HG03103 (cell line): ENCODE measurements around the gene ACSF3.

Source experiments
- ATAC-seq: cut with Tn5 transposase; IDR thresholded peaks from one replicate; pipeline ENCODE4 v1.9.1; 2021; ENCODE audit warnings: low read depth; ENCODE audit not compliant: unreplicated experiment

ACSF3 gene

GRCh38 chr16:89120921-89121351, 27.3 kb downstream of the ACSF3 start:
- ATAC-seq: no peak

DNA sequence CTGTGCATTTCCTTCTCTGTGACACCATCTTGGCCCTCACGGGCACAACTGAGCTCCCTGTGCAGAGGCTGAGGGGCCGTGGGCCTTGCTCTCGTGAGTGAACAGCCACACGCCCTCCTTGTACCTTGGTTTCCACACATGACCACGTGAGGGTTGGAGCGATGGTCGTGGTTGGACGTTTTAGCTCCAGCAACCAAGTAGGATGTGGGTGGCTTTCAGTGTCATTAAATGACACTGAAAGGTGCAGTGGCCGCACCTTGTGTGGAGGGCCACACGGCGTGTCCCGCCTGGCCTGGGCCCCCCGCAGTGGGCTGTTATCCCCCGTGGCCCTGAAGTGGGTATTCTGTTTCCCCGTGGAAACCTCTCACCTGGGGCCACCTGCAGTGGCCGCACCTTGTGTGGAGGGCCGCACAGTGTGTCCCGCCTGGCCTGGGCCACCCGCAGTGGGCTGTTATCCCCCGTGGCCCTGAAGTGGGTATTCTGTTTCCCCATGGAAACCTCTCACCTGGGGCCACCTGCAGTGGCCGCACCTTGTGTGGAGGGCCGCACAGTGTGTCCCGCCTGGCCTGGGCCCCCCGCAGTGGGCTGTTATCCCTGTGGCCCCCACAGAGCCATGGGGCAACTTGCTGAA, 28.2 kb downstream of the ACSF3 start:
- no peak for ATAC-seq

GRCh38 chr16:89122322-89122851, 28.7 kb downstream of the ACSF3 start:
- no peak for ATAC-seq

DNA sequence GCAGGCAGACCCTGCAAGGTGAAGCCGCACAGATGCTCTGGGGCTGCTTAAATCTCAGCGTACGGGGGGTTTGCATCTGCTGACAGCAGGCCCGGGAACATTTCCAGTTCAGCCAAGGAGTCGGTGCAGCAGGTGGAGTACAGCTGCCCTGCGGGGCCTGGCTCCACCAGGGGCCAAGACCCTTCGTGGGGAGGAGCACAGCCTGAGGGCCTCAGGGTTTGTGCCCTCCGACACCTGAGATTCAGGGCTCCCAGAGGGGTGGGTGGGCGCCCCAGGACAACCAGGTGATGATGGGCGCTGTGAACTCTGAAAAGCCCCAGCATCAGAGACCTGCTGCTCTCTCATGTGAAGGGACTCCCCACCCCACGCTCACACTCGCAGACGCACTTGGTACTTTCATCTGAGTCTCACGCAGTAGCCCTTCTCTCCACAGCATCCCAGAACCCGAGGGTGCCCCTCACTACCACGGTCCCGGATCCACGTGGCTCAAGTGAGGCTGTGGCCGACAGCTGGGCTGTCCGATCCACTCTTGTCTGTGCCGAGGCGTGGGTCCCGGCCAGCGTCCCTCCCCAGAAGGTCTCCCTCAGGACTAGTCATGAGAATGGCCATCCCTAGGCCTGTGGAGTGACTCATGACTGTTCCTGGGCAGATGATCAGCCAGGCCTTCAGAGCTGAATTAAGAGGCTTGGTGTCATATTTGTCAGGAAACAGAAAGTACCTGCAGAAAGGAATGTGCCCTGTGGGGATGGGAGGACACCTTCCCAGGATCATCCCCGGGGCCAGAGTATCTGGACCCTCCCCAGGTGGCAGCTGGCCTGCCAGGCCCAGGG, 29.6 kb downstream of the ACSF3 start:
- no peak for ATAC-seq

DNA sequence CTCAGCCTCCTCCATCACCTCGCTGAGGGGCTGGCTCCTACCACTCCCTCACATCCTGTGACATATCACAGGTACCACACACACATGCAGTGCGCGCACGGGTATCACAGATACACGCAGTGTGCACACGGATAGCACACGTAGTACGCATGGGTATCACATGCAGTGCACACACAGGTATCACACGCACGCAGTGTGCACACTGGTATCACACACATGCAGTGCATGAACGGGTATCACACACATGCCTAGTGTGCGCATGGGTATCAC, 30.1 kb downstream of the ACSF3 start:
- ATAC-seq: no peak

GRCh38 chr16:89129378-89129777, 35.7 kb downstream of the ACSF3 start:
- no peak for ATAC-seq

DNA sequence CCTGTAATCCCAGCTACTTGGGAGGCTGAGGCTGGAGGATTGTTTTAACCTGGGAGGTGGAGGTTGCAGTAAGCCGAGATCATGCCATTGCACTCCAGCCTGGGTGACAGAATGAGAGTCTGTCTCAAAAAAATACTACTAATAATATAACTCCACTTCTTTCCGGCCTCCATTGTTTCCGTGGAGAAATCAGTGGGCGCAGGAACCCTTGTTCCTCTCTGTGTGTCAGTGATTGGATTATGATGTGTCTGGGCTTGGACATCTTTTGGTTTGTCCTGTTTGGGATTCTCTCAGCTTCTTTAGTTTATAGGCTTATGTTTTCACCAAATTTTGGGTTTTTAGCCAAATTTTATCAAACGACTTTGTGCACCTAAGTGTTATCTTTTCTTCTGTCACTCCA, 36.8 kb downstream of the ACSF3 start:
- no peak for ATAC-seq

DNA sequence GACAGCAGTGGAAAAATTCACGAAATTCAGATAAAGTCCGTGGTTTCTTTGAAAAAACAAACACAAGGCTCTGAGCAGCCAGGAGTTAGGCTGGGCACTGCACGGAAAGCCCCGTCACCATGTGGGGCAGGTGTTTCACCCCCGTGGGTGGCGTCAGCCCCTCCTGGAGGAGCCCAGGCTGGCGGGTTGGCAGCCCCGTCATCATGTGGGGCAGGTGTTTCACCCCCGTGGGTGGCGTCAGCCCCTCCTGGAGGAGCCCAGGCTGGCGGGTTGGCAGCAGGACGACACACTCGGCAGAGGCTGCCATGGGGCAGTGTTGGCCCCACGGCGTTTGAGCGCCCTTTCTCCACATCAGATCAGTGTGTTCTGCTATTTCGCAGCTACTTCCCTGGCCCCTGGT, 38.1 kb downstream of the ACSF3 start:
- no peak for ATAC-seq

DNA sequence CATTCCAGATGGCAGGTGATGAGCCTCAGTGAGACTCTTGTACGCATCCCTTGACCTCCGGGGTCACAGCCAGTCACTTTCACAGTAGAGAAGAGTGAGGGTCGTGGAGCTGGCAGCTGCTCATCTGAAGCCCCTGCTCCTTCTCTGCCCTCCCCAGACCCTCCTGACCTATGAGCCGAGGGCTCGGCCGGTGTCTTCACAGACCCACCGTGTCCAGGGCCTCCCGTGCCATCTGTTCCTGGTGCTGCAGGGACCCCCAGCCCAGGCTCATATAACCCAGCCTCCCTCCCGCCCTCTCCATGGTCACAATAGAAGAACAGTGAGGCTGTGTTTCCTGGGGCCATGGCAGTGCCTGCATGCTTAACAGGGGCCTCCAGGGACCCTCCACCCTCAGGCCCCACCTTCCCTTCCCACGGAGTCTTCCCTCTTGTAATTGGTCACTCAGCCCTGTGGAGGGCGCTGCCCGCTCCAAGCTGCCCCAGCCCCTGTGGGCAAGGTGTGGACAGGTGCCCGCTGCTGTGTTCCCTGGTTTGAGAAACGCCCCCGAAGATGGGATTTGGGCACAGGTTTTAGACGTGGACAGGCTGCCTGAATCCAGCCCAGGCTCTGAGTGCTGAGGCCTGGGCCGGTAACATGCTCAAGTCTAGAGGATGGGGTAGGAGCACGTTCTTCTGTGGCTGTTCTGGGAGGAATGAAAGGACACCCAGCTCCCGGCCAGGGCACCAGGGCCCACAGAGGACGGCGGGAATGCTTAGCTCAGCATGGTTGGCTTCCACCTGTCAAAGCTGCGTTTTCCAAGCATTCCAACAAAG, 38.7 kb downstream of the ACSF3 start:
- ATAC-seq: no peak

DNA sequence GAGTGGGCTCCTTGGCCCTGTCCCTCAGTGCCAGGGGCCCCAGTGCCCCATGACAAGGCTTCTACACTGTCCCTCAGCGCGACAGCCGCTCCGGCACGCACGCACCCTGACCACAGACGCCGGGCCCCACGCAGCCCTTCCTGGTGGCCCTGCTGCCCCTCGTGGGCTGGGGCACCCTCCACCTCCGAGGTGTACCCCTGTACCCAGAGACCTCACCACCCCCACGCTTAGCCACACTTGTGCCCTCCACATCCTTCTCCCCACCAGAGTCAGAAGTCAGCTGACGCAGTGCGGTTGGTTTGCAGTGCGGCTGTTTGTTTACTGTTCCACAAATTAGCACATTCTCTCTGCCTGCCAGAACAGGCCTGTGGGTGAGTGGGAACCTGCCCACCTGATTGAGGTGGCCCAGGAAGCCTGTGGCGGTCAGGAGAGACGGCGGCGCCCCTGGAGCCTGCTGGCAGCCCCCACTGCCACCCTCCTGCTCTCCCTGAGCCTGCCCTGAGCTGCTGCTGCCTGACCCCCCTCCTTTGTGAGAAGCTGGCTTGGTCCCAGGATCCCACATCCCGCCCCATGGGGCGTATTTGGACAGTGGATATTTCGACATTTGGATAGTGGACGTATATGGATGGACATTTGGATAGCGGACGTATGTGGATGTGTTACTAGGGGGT, 39.9 kb downstream of the ACSF3 start:
- ATAC-seq: no peak

GRCh38 chr16:89134269-89134668, 40.6 kb downstream of the ACSF3 start:
- no peak for ATAC-seq

- ATAC-seq: no peak
Measured at GRCh38 chr16:89135166-89135565, 41.5 kb downstream of the ACSF3 start.

- no peak for ATAC-seq
Measured at GRCh38 chr16:89135971-89136765, 42.5 kb downstream of the ACSF3 start.

DNA sequence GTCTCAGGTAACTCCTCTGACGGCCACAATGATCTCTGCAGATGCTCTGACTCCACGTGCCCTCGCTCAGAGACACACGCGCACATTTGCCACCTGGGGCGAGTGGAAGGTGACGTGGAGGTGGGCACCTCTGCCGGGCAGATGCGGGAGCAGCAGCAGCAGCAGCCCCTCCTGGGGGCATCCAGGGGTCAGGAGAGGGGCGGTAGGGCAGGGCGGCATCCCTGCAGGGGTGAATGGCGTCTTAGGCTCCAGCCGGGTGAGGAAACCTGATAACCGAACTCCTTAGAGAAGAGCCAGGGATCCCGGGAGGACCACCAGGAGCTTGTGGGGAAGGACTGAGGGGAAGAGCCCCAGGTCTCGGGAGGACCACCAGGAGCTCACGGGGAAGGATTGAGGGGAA, 43.3 kb downstream of the ACSF3 start:
- no peak for ATAC-seq

DNA sequence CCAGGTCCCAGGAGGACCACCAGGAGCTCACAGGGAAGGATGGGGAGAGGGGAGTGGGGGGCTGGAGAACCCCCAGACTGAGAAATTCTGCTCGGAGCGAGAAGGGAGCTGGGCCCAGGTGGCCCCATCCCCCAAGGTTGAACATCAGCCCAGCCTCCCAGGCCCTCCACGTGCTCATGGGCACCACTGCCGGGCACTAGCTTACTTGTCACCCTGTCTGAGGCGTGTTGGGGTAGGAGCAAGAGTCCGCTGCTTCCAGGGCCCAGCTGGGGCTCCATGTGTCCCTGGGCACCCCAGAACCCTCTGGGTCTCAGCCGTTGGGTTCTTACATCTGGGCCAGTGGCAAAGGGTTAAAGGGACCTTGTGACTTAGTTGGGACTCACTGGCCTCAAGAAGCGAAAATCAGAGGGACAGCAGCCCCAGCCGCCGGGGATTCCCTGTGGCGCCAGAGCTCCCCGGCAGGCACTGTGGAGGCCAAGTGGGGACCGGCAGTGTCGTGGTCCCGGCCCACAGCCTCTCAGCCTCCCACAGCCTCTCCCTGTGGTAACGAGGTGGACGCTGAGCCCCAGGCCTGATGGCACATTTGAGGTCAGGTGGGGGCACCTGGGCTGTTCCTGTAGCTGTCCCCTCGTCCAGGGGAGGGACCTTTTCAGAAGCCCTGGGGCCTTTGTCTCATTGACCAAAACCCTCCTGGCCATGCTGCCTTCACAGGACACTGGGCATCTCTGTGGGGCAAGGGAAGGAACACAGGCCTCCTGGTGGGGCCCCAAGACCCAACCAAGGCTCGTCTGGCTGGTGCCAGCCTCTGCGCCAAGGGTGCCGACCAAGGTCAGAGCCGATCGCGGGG, 44.2 kb downstream of the ACSF3 start:
- ATAC-seq: no peak

- no peak for ATAC-seq
Measured at GRCh38 chr16:89138513-89138795, 44.8 kb downstream of the ACSF3 start.

DNA sequence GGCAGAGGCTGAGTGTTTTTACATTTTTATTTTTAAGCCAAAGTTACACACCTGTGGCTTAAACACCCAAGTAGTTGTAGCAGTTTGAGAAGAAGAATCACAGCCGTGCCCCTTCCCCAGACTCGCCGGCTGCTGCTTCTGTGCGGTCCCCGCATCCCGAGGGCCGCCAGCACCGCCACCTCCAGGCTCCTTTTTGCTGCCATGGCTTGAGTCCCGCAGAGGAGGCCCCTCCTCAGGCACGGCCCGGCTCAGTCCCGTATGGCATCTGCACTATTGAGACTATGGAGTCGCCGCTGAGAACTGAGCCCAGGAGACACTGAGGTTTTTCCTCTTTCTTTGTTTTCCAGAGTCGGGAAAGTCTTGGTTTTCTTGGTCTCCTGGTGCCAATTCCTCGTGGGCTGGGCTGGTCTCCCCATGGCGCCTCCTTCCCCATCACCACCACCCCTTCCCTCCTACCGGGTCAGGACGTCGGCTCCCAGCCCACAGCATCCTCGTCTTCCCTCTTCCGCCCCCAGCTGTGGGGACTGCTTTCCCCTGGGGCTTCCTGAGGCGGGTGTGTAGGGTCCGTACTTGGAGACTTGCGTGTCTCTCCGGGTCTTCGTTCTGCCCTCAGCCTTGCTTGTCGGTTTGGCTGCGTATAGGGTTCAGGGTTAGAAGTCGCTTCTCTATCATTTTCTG, 45.3 kb downstream of the ACSF3 start:
- ATAC-seq: no peak

- ATAC-seq: no peak
Measured at GRCh38 chr16:89139907-89140361, 46.3 kb downstream of the ACSF3 start.

DNA sequence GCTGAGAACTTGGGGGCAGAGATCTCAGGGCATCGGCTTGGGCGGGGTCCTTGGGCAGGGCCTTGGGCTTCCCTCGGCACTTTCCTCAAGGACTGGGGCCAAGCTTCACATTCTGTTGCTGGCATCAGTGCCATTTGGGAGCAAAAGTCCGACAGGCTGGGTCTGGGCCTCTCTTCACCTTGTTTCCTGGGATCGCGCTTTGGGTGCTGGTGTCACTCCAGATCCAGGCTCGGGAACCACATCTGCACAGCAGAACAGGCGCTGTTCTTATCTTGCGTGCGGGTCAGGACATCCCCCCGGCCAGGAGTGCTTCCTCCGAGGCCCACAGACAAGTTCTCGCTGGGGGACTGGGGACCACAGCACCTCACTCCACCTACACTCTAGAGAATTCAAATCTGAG, 46.7 kb downstream of the ACSF3 start:
- no peak for ATAC-seq
